Measurements from ENCODE around the gene RNF2.

DNA sequence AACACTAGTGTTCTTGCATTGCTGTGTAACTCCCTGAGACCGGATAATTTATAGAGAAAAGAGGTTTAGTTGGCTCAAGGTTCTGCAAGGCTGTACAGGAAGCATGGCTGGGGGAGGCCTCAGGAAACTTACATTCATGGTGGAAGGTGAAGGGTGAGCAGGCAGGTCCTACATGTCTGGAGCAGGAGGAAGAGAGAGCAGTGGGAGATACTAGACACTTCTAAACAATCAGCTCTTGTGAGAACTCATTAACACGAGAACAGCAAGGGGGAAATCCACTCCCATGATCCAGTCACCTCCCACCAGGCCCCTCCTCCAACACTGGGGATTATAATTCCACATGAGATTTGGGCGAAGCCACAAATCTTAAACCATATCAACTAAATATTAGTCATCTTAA lies 30.1 kb downstream of the RNF2 start:
- no peak for TF ChIP-seq CTCF (IDR thresholded peaks at IDR 0.05)
- TF ChIP-seq EP300 (IDR thresholded peaks at IDR 0.05) = no peak

All from suprapubic skin (tissue), 3 donors.